GF-D8 (cell line): ENCODE measurements around the gene PRDM2.

Experiments
- DNase-seq: peaks from one replicate; lab custom pipeline; 2025; lab: John Stamatoyannopoulos, UW

Gene PRDM2

GRCh38 chr1:13792419-13792818, 92.4 kb downstream of the PRDM2 start:
- DNase-seq = no peak

GRCh38 chr1:13793088-13793730, 93.2 kb downstream of the PRDM2 start:
- no peak for DNase-seq

DNA sequence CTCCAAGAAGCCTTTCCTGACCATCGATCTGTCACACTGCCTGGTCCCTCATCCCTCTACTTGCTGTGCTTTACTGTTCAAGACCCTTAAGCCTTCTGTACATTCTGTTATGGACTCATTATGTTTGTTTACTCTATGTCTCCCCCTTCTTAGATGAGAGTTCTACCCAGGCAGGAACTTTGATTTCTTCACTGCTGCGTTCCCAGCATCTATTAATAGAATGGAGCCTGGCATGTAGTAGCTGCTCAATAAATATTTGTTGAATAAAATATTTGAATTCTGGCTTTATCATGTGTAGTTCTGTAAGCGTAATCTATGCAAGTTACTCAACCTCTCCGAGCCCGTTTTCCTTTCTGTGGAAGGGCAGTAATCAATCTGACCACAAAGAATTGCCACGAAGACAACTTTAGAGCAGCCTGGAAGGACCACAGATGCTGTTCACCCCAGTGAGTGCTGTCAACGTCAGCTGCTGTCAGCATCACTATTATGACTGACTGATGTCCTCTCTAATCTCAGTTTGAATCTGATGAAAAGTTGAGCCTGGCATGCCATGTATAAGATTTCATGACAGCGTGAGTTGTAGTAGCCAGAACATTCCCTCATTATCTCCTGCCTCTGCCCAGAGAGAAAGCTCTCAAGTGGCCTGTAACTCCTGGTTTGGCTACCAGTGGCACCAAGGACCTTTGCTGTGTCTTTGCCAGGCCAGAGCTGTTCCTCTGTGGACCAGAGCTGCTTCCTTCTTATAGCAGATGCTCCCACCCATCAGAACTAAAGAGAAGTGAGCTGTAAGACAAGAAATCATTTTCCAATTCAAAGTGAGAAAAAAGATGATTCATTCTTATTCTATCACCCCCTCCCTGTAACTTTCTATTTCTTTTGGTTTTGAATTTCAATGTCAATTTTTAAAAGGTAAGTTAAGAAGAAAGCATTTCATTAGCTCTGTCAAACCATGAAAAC, 94.5 kb downstream of the PRDM2 start:
- DNase-seq = no peak

DNA sequence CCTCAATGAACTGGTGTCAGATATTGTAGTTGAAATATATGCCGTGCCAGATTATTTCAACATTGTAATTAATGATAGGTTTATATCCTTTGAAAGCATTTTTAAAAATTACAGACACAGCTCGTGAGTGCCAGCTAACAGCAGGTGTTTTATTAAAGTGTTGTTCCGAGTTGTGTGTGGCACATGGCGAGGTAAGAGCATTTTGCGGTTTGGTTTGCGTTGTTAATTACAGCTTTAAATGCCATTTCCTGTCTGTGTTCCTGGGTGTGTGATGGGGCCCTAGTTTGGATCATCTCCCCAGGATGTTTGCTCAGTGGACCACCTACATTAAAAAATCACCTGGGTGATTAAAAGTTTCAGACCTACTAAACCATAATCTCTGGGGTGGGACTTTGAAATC, 97.4 kb downstream of the PRDM2 start:
- DNase-seq = no peak

GRCh38 chr1:13798120-13798519, 98.1 kb downstream of the PRDM2 start:
- no peak for DNase-seq

DNA sequence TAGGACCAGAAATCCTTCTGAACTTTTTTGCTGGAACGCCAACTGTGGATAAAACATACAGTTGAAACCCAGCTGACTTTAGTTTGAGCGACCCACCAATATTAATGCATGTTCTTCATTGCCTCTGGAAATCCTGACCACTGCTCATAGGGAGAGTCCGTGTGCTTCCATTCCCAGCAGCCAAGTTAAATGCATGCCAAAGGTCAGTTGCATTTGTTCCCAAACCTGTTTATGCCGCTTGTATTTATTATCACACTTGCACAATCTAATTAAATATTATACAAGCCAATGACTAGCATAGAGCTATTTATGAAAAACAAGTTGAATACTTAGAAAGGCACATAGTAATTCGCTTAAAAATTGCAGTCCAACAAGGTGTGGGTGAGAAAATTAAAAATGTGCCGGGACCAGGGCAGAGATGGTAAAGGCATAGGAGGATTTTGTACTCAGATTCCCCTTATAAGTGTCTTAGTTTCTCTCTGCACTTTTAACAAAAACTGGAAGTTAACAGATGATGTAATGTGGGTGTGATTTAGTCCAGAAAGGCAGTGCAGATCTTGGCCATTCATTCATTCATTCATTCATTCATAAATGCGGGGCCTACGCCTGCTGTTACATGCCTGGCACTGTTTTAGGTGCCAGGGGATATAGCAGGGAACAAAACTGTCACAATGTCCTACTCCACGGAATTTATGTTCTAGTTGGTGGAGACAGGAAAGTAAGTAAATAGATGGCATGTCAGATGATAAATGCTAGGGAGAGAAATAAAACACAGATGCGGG, 99.7 kb downstream of the PRDM2 start:
- no peak for DNase-seq

- DNase-seq = no peak
Measured at GRCh38 chr1:13801232-13801631, 101.2 kb downstream of the PRDM2 start.

DNA sequence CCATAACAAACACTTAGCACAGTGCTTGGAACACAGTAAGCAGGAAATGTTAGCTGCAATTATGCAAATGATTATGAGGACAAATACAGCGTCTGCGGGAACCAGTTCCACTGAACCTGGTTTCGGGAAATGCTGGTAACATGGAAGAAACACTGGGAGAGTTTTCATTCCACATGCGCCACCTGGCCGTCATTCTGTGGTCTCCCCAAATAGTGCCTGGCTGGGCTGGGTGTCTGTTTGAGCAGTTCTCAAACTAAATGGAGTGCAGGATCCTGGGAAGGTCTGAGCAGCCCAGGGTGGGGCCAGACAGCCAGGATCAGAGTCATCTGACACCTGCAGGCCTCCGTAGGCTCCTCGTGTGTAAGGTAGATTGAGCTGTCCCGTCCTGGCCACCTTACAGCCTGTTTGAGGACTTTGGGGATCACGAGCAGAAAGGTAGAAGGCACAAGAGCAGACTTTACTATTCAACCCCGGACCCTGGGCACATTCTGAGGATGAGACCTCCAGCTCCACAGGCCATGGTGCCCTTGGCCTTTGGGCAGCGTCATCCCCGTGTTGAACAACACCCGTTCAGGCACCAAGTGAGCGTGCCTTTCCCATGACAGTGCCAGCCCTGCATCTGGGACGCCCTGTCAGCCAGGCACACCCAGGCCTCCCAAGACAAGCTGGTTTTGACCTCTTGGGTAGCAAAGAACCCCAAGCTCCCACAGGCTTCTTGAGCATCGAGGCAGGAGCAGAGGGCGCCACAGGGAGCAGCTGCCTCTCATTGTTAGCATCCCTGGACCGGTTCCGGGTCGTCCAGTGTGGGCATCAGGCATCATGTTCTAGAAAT, 101.9 kb downstream of the PRDM2 start:
- DNase-seq = no peak

DNA sequence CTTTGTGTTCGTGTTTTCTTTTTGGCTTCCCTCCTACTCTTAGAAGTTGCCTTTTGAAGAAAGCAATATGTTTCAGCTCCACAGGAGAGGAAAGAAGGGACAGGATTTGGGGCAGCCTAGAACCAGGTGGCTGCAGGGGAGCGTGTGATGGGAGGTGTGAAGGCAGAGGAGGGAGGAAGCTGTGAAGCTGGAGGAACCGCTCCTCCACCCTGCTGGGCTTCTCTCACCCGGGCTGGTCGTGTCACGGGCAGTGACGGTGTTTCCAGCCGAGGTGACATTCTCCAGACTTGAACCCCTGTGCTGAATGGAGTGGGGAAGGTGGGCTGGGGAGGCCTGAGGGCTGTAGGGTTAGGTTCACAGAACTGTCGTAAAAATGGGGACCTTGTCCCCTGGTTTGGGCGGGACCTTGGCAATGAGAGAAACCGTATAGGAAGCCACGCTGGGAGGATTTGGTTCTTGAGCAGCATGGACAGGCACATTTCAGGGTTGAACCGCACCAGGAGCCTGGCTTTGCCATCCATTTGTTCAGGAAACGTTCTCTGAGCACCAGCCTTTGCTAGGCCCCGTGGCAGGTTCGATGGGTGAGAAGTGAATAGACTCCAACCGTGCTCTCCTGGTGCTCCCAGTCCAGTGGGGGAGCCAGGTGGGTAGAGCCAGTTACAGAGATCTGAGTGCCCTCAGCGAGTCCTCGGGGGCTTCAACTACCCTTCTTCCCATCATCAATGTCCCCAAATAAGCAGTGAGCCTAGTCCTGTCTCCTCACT, 103.0 kb downstream of the PRDM2 start:
- no peak for DNase-seq

DNA sequence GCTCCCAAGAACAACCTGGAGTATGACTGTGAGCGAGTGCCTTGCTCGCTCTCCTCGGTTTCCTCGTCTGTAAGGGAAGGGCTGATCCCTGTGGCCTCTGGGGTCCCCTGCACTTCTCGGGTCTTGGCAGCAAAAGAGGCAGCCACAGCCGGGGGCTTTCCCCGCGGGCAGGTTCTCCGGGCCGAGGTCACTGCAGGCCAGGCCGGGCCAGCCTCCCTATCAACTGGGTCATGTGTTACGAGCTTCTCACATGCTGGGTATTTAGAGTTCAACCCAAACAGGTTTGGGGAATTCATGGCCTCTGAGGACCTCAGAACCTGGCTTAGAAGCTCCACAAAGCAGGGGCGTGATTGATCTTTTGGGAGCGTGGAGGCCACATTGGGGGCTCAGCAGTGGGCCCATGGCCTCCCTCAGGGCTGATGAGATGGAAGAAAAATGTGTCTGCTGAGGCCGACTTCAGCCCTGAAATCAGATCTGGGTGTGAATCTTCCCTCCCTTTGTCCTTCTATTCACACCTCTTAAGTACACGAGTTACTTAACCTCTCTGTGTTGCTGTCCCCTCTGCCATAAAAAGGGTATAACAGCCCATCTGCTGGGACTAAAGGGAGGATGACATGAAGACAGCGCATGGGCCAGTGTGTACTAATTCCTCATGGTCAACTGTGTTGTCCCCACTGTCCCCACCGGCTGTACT, 103.7 kb downstream of the PRDM2 start:
- no peak for DNase-seq

- no peak for DNase-seq
Measured at GRCh38 chr1:13804240-13804633, 104.2 kb downstream of the PRDM2 start.

- DNase-seq = no peak
Measured at GRCh38 chr1:13805431-13805830, 105.4 kb downstream of the PRDM2 start.

GRCh38 chr1:13806108-13806507, 106.1 kb downstream of the PRDM2 start:
- no peak for DNase-seq

- no peak for DNase-seq
Measured at GRCh38 chr1:13807209-13807608, 107.2 kb downstream of the PRDM2 start.

DNA sequence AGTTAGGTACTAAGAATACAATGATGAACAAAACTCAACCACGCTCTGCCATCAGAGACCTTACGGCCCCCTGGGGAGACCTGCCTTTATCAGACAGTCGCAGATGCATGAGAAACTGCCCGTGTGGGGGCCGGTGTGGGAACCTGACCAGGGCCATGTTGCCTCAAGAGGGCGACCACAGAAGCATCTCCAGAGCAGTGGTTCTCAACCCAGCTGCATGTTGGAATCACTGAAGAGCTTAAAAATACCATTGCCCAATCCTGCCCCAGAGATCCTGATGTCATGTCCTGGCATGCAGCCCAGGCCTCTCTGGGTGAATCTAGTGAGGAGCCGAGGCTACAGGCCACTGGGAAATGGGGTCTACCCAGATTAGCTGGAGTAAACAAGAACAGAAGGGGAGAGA, 108.7 kb downstream of the PRDM2 start:
- DNase-seq = no peak

GRCh38 chr1:13809461-13810159, 109.6 kb downstream of the PRDM2 start:
- no peak for DNase-seq

- DNase-seq = no peak
Measured at GRCh38 chr1:13812456-13813397, 112.7 kb downstream of the PRDM2 start.

- no peak for DNase-seq
Measured at GRCh38 chr1:13813398-13814012, 113.5 kb downstream of the PRDM2 start.
